Mesenteric fat pad (tissue), 1 donor: ENCODE measurements around the gene SVOP. TPM values are rescaled to one million over a fixed set of nuclear protein-coding genes. Genes with fewer than 3 reads are reported as not detected.

Source experiments
- DNase-seq: peaks from one replicate; pipeline ENCODE4 v3.0.0-alpha.2; 2020; ENCODE audit warnings: low spot score
- total RNA-seq: library from RNA; stranded (reverse); fragmentation: NEBNext Ultra II Directional; extraction: Animal tissue kit (Norgen Biotek cat#: 25700); gene quantifications from one replicate; pipeline ENCODE4 v1.2.1, GENCODE V29; 2021
- donor health status: DM: yes; HTN: yes; CAD: no.

SVOP gene
- total RNA-seq, 1 donor from 2014 or later, result not detected

DNA sequence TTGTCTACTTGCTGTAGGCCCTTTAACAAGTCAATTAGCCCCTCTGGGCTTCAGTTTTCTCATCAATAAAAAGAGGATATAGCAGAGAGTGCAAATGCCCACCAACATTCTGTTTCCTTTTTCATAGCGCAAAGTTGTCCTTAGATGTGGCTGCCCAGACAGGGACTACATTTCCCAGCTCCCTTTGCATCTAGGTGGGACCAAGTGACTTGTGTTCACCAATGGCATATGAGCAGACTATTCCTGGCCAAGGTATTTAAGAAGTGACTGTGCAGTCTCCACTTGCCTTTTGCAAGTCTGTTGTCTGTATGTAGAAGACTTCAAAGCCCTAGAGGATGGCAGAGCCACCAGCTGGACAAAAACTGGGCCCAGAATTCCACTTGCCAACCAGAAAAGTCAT is 81.3 kb downstream of the SVOP start:
- DNase-seq, result no peak

- DNase-seq, result no peak
Observed at GRCh38 chr12:108938247-108938924, 82.5 kb downstream of the SVOP start.

- DNase-seq, result no peak
Observed at GRCh38 chr12:108935159-108935763, 85.6 kb downstream of the SVOP start.

DNA sequence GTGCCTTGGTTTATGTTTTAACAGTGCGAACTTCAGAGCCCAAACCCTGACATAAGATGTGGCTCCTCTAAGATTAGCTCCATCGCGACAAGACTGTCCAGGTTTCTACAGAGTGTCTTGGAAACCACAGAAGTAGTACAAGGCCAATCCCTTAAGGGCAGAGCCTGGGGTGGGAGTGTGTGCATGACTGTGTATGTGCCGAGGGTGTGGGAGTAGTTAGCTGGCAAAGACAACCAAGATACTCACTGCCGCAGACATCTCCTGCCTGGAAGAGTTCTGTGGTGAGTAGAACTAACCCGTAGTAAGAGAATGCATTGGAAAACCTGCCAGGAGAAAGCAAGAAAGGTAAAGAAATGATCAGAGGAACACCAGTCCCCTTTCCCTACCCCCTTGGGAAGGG is 86.9 kb downstream of the SVOP start:
- DNase-seq, result no peak

- no peak for DNase-seq
Observed at GRCh38 chr12:108930756-108931155, 90.1 kb downstream of the SVOP start.

- DNase-seq, result no peak
Observed at GRCh38 chr12:108930155-108930554, 90.7 kb downstream of the SVOP start.

DNA sequence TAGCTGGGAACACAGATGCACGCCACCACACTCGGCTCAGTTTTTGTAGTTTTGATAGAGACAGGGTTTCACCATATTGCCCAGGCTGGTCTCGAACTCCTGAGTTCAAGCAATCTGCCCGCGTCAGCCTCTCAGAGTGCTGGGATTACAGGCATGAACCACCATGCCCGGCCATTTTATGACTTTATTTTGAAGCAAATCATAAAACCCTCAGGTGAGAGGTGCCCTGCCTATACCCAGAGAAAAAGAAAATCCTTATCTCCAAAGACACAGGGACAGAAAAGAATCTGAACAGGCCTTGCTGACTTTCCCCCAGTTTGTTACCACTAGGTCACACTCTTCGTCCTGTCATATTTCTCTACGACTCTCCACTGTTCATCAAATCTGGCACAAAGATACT is 92.2 kb downstream of the SVOP start:
- no peak for DNase-seq

GRCh38 chr12:108922918-108923317 is 98.0 kb downstream of the SVOP start:
- no peak for DNase-seq

GRCh38 chr12:108921946-108922345 is 98.9 kb downstream of the SVOP start:
- no peak for DNase-seq

- DNase-seq, result no peak
Observed at GRCh38 chr12:108918960-108919642, 101.8 kb downstream of the SVOP start.

- no peak for DNase-seq
Observed at GRCh38 chr12:108918206-108918605, 102.7 kb downstream of the SVOP start.

- no peak for DNase-seq
Observed at GRCh38 chr12:108916336-108916735, 104.5 kb downstream of the SVOP start.

DNA sequence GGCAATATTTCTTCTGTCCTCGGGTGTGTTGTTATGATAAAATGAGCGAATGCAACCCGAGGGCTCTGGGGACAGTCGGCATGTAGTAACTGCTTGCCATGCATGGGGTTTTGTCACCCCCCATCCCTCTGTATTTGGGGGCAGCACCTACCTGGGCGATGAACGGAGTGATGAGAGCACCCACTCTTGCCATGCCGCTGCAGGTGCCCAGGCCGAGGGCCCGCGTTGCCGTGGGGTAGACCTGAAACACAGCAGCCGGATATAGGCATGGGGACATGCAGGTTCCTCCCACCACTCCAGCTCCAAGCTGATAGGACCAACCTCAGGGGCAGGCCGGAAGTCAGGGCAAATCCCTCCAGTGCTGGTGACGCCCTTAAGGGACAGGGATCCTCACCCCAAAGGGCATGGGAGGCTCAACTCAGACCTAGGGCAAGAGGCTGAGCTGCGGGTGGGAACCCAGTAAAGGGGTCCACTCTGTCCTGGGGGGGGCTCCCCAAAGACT is 105.2 kb downstream of the SVOP start:
- no peak for DNase-seq

DNA sequence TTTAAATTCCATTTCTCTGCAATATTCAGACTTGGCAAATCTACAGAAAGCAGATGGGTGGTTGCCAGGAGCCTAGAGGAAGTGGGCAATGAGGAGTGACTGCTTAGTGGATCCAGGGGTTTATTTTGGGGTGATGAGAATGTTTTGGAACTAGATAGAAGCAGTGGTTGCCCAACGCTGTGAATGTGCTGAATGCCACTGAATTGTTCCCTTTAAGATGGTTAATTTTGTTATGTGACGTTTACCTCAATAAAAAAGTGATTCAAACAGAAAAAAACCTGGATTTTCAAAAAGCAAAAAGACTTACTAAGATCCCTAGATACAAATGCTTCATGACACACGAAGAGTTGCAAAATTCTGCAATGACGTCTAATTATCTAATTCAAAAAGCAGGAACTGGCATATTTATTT is 106.7 kb downstream of the SVOP start:
- no peak for DNase-seq

DNA sequence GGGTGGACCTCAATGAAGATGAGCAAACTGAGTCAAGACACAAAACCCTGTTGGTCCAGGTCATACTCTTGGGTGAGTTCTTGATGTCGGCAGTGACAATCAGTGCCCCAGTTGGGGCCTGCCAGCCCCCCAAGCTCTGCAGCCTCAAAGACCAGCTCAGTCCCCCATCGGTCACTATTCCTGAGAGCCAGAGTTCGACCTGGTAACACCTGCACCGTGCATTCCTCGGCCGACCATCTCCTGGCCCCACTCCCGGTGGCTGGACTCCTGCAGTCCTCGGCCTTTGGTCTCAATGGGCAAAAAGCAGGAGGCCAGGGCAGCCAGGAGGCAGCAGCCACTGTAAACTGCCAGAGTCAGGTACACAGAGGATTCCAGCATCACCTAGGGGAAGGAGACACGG is 108.5 kb downstream of the SVOP start:
- no peak for DNase-seq

DNA sequence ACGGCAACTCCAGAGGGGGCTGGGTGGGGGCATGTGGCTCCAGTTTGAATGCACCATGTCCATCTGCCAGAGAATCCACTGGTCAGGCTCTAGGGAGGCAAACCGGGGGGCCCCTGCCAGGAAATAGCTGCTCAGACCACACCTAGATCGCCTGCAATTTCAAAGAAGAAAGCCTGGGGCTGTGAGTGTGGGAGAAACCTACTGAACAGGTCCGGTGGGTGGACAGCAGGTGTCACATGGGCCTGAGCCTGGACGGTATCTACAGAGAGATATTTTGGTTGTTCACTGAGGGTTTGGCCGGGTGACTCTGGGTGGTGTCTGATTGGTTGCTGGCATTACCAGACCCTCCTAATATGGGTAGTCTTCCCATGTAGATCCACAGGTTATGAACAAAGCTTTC is 109.0 kb downstream of the SVOP start:
- no peak for DNase-seq

DNA sequence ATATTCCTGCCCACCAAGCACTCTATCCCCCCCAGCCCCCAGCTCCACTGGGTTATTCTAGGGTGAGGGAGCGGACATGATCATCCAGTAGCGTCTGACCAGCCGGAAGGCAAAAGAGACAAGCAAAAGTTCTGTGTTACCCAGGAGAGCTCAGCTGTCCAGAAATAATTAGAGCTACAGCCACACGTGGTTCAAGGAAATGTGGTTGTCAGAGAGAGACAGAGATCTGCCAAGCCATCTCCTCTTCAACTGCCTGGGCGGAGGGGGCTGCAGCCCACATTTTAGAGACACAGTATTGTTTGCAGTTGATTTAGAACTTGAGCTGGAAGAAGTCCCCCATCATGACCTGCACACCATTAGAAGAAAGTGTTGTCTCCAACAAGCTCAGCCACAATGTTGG is 110.5 kb downstream of the SVOP start:
- DNase-seq, result no peak

DNA sequence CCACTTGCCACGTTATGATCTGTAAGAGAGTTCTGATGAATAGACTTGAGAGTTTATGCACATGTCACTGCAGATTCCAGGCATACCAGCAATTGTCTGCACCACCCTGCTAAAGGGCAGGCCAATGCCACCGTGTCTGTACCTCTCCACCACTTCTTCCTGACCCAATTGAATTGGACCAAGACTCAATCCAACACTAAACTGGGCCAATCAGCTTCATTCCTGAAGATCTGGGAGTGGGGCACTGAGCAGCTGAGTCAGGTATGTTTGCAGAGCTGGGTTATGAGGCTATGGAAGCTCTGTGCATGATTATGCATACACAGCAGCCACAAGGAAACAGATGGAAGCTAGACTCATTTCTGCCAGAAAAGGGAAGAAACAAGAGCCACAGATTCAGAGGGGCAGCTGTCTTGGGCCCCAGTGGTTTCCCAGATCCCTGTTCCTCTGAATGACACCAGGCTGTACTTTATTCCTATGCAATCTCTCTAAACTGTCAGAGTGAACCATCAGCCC is 113.0 kb downstream of the SVOP start:
- no peak for DNase-seq

GRCh38 chr12:108906971-108907370 is 113.9 kb downstream of the SVOP start:
- DNase-seq, result no peak

- no peak for DNase-seq
Observed at GRCh38 chr12:108905725-108906124, 115.1 kb downstream of the SVOP start.

DNA sequence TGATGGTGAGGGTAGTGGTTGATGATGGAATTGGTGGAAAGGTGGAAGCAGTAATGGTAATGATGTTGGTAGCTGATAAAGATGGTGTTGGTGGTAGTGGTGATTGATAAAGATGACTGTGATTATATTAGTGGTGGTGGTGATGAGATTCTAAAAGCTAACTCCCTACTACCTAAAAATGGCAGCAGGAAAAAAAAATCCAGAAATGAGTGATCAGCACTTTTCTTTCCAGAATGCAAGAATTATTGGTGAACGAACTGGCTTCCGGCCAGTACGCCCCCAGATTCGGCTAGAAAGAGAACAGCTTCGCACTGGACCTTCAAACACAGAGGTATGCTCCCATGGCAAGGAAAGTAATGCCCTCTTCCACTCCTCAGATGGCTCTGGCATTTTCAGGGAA is 121.7 kb downstream of the SVOP start:
- DNase-seq, result no peak

GRCh38 chr12:108896817-108897216 is 124.1 kb downstream of the SVOP start:
- no peak for DNase-seq
